Measurements from ENCODE around the gene TIAM2.
"Not testable (repeated sequence)": the region's sequence is repeated elsewhere in the genome, so short reads cannot be mapped to it uniquely, and the experiment has no call there.

The TIAM2 gene

DNA sequence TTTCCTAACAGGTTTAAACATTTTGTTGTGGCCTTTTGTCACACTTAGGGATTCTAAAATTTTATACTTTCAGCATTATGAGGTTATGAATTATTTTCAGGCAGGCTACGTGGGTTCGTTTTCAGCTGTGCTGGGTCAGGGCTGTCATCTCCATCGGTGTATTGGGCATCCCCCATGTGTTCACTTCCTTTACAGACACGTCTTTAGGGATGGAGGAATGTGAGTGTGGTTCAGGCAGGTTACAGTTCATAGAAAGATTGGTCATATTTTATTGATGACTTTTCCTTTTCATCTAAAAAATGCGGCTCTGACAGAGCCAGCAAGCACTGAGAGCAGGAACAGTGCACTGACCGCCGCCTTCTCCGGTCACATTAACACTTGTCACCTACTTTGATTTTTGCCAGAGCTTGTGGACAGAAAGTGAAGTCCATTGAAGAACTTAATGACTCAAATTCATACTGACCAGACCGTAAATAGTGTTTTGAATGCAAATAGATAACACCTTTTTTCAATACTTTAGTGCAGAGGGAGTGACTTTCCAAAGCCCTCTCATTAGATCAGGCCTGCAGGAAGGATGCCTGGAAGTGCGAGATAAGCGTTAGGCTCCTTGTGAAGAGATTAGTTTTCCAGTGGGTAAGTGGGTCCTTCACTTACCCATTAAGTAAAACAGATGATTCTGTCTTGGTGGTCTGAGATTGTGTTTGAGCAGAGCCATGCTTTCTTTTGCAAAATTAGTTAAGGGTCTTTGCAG, 113.1 kb downstream of the TIAM2 start:
- H3K9ac ChIP-seq (ENCODE audit: low read depth, low read length) = no peak overlapping the region
- H3K9me3 ChIP-seq (replicated peaks; ENCODE audit: low read length) = no peaks in the 10 kb centered on the region
- peaks cover 33% of the 10 kb centered on the region for H3K4me1 ChIP-seq (ENCODE audit: control insufficient read depth, insufficient read depth, low read length)
- H3K4me2 ChIP-seq (ENCODE audit: low read length) = no peak overlapping the region
- no peak overlapping the region for H3K4me3 ChIP-seq (ENCODE audit: low read length)
- no peaks in the 10 kb centered on the region for H3K36me3 ChIP-seq (ENCODE audit: insufficient read depth, low read length)
- no peaks in the 10 kb centered on the region for H3K27me3 ChIP-seq (ENCODE audit: control insufficient read depth, insufficient read depth, low read length)

DNA sequence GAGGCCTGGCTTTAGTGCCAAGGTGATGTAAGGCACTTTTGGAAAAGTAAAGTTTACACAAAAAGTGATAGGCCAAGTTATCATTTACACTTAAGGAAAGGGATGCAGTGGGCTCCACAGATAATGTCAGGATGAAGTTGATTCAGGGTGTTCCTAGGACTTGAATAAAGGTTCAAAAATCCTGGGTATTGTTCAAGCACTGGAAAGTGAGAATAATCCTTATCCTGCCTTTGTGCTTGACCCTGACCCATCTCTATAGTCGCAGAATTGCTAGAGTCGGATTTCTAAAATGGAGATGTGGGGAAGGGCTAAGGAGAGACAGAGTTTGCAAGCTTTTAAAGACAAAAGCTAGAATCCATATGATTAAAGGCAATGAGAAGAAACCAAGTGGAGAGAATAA, 115.6 kb downstream of the TIAM2 start:
- H3K36me3 ChIP-seq (ENCODE audit: insufficient read depth, low read length) = no peaks in the 10 kb centered on the region
- no peak overlapping the region for H3K4me3 ChIP-seq (ENCODE audit: low read length)
- no peak overlapping the region for H3K4me2 ChIP-seq (ENCODE audit: low read length)
- no peaks in the 10 kb centered on the region for H3K9me3 ChIP-seq (replicated peaks; ENCODE audit: low read length)
- no peak overlapping the region for H3K9ac ChIP-seq (ENCODE audit: low read depth, low read length)
- H3K27me3 ChIP-seq (ENCODE audit: control insufficient read depth, insufficient read depth, low read length) = no peaks in the 10 kb centered on the region
- H3K4me1 ChIP-seq (ENCODE audit: control insufficient read depth, insufficient read depth, low read length) = peaks cover 23% of the 10 kb centered on the region

DNA sequence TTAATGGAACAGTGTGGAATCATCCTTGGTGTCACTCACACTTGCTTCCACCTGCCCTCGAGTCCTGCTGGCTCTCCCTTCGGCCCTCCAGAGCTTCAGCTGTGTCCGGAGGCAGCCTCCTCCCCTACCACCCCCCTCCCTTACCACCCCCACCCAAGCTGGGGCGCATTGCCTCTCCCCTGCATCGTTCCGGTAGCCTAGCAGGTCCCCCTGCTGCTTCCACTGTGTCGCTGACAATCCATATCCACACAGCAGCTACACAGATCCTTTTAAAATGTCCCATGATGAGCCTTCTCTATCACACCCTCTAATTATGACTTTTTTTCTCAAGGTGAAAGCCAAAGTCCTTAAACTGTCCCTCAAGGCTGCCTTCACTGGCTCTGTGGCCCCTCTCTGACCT, 117.6 kb downstream of the TIAM2 start:
- no peak overlapping the region for H3K4me3 ChIP-seq (ENCODE audit: low read length)
- H3K27me3 ChIP-seq (ENCODE audit: control insufficient read depth, insufficient read depth, low read length) = no peaks in the 10 kb centered on the region
- H3K4me1 ChIP-seq (ENCODE audit: control insufficient read depth, insufficient read depth, low read length) = peaks cover 25% of the 10 kb centered on the region
- H3K9ac ChIP-seq (ENCODE audit: low read depth, low read length) = no peak overlapping the region
- no peaks in the 10 kb centered on the region for H3K9me3 ChIP-seq (replicated peaks; ENCODE audit: low read length)
- H3K36me3 ChIP-seq (ENCODE audit: insufficient read depth, low read length) = no peaks in the 10 kb centered on the region
- no peak overlapping the region for H3K4me2 ChIP-seq (ENCODE audit: low read length)

DNA sequence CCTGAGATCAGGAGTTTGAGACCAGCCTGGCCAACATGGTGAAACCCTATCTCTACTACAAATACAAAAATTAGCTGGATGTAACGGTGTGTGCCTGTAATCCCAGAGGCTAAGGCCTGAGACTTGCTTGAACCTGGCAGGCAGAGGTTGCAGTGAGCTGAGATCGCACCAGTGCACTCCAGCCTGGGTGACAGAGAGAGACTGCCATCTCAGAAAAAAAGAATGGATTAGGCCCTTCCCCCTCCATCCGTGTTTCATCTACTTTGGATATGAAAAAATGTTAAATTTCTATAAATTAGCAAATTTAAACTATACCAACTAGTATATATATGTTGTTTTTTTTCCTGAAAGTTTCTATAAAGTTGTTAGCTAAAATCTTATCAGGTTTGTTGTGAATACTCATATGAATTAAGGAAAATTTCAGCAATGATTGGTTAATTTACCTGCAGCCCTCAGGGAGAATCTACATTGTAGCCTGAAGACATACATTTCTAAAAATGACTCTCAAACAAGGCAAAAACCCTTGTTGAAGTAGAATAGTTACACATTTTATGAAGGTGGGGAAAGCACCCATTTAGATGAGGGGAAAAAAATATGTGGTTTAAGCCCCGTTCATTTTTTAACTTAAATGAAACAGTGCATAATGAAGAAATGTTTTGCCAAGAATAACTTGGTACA, 120.9 kb downstream of the TIAM2 start:
- H3K36me3 ChIP-seq (ENCODE audit: insufficient read depth, low read length) = no peaks in the 10 kb centered on the region
- no peaks in the 10 kb centered on the region for H3K27me3 ChIP-seq (ENCODE audit: control insufficient read depth, insufficient read depth, low read length)
- no peak overlapping the region for H3K9ac ChIP-seq (ENCODE audit: low read depth, low read length)
- peaks cover 21% of the 10 kb centered on the region for H3K4me1 ChIP-seq (ENCODE audit: control insufficient read depth, insufficient read depth, low read length)
- no peak overlapping the region for H3K4me3 ChIP-seq (ENCODE audit: low read length)
- no peaks in the 10 kb centered on the region for H3K9me3 ChIP-seq (replicated peaks; ENCODE audit: low read length)
- no peak overlapping the region for H3K4me2 ChIP-seq (ENCODE audit: low read length)

DNA sequence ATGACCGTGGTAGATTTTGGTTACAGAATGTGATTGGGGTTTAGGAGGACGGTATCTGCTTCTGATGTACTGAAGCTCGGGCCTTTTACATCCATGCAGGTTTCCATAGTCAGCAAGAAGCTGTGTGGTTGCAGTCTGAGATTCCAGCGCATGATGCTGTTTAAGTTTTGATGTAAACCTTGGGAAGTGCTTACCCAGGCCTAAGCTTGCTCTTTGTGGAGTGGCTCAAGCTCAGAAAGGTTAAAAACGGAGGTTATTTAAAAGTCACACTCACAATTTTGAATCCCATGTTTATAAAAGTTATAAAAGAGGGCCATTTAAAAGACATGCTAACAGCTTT, 121.4 kb downstream of the TIAM2 start:
- no peaks in the 10 kb centered on the region for H3K27me3 ChIP-seq (ENCODE audit: control insufficient read depth, insufficient read depth, low read length)
- no peak overlapping the region for H3K4me2 ChIP-seq (ENCODE audit: low read length)
- peak overlapping the region; percentile 64 for H3K9ac ChIP-seq (ENCODE audit: low read depth, low read length)
- no peaks in the 10 kb centered on the region for H3K9me3 ChIP-seq (replicated peaks; ENCODE audit: low read length)
- peaks cover 24% of the 10 kb centered on the region for H3K4me1 ChIP-seq (ENCODE audit: control insufficient read depth, insufficient read depth, low read length)
- H3K36me3 ChIP-seq (ENCODE audit: insufficient read depth, low read length) = no peaks in the 10 kb centered on the region
- H3K4me3 ChIP-seq (ENCODE audit: low read length) = no peak overlapping the region

DNA sequence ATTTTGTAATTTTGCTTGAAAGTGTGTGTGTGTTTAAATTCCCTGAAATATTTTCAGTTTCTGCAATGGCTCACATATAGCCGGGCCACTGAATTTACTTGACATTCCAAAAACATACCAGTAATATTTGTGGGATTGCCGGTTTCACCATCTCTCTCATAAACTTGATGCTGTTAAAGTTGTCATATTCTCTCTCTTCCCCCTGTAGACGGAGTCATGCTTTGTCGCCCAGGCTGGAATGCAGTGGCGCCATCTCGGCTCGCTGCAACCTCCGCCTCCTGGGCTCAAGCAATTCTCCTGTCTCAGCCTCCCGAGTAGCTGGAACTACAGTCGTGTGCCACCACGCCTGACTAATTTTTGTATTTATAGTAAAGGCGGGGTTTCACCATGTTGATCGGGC, 122.1 kb downstream of the TIAM2 start:
- H3K4me1 ChIP-seq (ENCODE audit: control insufficient read depth, insufficient read depth, low read length) = peaks cover 31% of the 10 kb centered on the region
- no peaks in the 10 kb centered on the region for H3K27me3 ChIP-seq (ENCODE audit: control insufficient read depth, insufficient read depth, low read length)
- no peaks in the 10 kb centered on the region for H3K36me3 ChIP-seq (ENCODE audit: insufficient read depth, low read length)
- no peak overlapping the region for H3K4me3 ChIP-seq (ENCODE audit: low read length)
- H3K9ac ChIP-seq (ENCODE audit: low read depth, low read length) = peak overlapping the region; percentile 64
- H3K9me3 ChIP-seq (replicated peaks; ENCODE audit: low read length) = no peaks in the 10 kb centered on the region
- H3K4me2 ChIP-seq (ENCODE audit: low read length) = no peak overlapping the region

DNA sequence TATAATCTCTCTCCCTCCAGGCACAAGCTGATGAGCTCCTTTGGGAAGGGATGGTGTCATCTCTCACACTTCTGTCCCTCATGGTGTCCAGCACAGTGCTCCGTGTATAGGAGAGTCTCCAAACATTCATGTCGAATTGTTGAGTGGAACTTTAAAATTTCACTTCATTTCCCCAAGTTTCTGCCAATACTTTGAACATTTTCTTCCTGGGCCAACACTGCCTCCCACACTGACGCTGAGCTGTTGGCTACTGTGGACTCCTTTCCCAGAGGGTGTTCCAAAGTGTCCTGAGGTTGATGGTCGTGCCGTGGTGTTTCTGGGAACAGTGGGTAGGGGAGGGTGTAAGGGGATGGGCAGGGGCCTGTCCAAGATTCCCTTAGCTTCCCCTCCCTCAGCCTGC, 122.7 kb downstream of the TIAM2 start:
- Histone ChIP-seq H3K4me2 (ENCODE audit: low read length) (no peak overlapping the region), H3K36me3 (ENCODE audit: insufficient read depth, low read length) (no peaks in the 10 kb centered on the region), H3K27me3 (ENCODE audit: control insufficient read depth, insufficient read depth, low read length) (no peaks in the 10 kb centered on the region), H3K9ac (ENCODE audit: low read depth, low read length) (no peak overlapping the region), H3K4me3 (ENCODE audit: low read length) (no peak overlapping the region), H3K4me1 (ENCODE audit: control insufficient read depth, insufficient read depth, low read length) (peaks cover 31% of the 10 kb centered on the region), H3K9me3 (replicated peaks; ENCODE audit: low read length) (no peaks in the 10 kb centered on the region)

DNA sequence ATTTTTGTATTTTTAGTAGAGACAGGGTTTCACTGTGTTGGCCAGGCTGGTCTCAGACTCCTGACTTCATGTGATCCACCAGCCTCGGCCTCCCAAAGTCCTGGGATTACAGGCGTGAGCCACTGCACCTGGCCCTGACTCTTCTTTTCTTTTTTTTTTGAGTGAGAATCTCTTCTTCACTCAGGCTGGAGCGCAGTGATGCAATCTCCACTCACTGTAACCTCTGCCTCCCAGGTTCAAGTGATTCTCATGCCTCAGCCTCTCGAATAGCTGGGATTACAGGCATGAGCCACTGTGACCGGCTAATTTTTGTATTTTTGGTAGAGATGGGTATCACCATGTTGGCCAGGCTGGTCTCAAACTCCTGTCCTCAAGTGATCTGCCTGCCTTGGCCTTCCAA, 124.1 kb downstream of the TIAM2 start:
- H3K4me2 ChIP-seq (ENCODE audit: low read length); H3K9ac ChIP-seq (ENCODE audit: low read depth, low read length); H3K36me3 ChIP-seq (ENCODE audit: insufficient read depth, low read length); H3K9me3 ChIP-seq (replicated peaks; ENCODE audit: low read length); H3K27me3 ChIP-seq (ENCODE audit: control insufficient read depth, insufficient read depth, low read length); H3K4me3 ChIP-seq (ENCODE audit: low read length): not testable (repeated sequence)
- peaks cover 31% of the 10 kb centered on the region for H3K4me1 ChIP-seq (ENCODE audit: control insufficient read depth, insufficient read depth, low read length)

DNA sequence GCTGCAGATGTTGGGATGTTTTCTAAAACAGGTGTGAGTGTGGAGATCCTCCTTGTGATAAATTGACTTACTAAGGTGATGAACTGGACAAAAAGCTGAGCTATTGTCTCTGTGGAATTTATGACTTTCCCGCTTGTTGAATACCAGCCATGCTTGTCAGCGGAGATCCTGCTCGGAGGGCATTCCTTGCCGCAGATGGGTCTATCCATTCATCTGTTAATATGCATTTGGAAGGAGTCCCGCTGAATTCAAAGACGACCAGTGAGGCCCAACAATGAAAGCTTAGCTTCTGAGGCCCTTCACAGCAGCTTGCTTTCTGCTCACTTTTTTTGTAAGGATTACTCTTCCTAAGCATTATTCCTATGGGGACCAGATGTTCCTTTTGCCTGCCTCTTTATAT, 124.9 kb downstream of the TIAM2 start:
- no peak overlapping the region for H3K9ac ChIP-seq (ENCODE audit: low read depth, low read length)
- no peaks in the 10 kb centered on the region for H3K9me3 ChIP-seq (replicated peaks; ENCODE audit: low read length)
- H3K36me3 ChIP-seq (ENCODE audit: insufficient read depth, low read length) = no peaks in the 10 kb centered on the region
- H3K4me1 ChIP-seq (ENCODE audit: control insufficient read depth, insufficient read depth, low read length) = peaks cover 31% of the 10 kb centered on the region
- H3K4me3 ChIP-seq (ENCODE audit: low read length) = no peak overlapping the region
- no peaks in the 10 kb centered on the region for H3K27me3 ChIP-seq (ENCODE audit: control insufficient read depth, insufficient read depth, low read length)
- no peak overlapping the region for H3K4me2 ChIP-seq (ENCODE audit: low read length)

DNA sequence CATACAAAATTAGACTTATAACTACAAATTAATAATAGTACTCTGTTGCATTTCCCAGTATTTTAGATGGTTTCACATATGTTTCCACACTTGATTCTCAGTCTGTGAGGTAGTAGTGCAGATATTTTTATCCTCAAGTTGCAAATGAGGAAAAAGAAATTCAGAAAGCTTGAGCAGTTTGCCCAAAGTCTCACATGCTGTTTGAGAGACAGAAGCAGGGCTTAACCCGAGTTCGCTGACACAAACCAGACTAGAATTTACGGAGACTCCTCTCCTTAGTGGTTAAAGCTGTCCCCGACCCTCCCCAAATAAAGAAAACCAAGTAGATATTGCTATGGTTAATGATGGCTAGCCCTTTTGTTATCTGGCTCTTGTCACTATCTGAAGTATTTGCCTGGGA, 126.2 kb downstream of the TIAM2 start:
- H3K36me3 ChIP-seq (ENCODE audit: insufficient read depth, low read length) = no peaks in the 10 kb centered on the region
- H3K4me1 ChIP-seq (ENCODE audit: control insufficient read depth, insufficient read depth, low read length) = peaks cover 34% of the 10 kb centered on the region
- H3K4me3 ChIP-seq (ENCODE audit: low read length) = peak overlapping the region; percentile 48
- H3K9ac ChIP-seq (ENCODE audit: low read depth, low read length) = peak overlapping the region; percentile 62
- H3K4me2 ChIP-seq (ENCODE audit: low read length) = peak overlapping the region; percentile 71
- H3K9me3 ChIP-seq (replicated peaks; ENCODE audit: low read length) = no peaks in the 10 kb centered on the region
- H3K27me3 ChIP-seq (ENCODE audit: control insufficient read depth, insufficient read depth, low read length) = no peaks in the 10 kb centered on the region

DNA sequence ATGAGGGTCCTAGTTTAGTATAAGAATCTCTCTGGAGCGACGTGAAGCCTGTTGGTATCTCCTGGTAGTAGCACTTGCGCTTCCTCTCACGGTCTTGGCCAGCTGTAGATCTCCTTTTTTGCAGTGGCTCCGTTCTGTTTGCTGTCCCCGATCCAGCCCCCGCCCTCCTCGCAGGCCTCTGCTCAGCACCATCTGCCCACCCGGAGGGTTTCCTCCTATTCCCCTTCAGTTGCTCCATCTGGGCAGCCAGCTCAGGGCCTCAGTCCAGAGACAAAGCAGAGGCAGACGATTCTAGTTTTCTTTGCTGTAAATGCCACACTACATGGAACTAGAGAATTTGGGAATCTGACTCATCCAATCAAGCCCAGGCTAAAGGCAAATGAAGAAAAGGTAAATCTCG, 126.6 kb downstream of the TIAM2 start:
- Histone ChIP-seq H3K4me2 (ENCODE audit: low read length) (peak overlapping the region; percentile 71), H3K36me3 (ENCODE audit: insufficient read depth, low read length) (no peaks in the 10 kb centered on the region), H3K4me3 (ENCODE audit: low read length) (peak overlapping the region; percentile 48), H3K4me1 (ENCODE audit: control insufficient read depth, insufficient read depth, low read length) (peaks cover 32% of the 10 kb centered on the region), H3K27me3 (ENCODE audit: control insufficient read depth, insufficient read depth, low read length) (no peaks in the 10 kb centered on the region), H3K9ac (ENCODE audit: low read depth, low read length) (peak overlapping the region; percentile 62), H3K9me3 (replicated peaks; ENCODE audit: low read length) (no peaks in the 10 kb centered on the region)
